SH-SY5Y (cell line): ENCODE measurements around the gene ARG1.

Source experiments
- GATA2 ChIP-seq: IDR thresholded peaks from 2 replicates; pipeline ENCODE4 v1.6.1; 2011; ENCODE audit warnings: mild to moderate bottlenecking, low read depth, low read length
- GATA3 ChIP-seq: IDR thresholded peaks from 2 replicates; pipeline ENCODE4 v1.6.1; 2011; ENCODE audit warnings: low read depth, mild to moderate bottlenecking, low read length, moderate library complexity

GRCh38 chr6:131552572-131552971 is 20.5 kb upstream of the ARG1 start:
- TF ChIP-seq GATA2 (no peak), GATA3 (no peak)
